ENCODE data around the gene LGR5.

DNA sequence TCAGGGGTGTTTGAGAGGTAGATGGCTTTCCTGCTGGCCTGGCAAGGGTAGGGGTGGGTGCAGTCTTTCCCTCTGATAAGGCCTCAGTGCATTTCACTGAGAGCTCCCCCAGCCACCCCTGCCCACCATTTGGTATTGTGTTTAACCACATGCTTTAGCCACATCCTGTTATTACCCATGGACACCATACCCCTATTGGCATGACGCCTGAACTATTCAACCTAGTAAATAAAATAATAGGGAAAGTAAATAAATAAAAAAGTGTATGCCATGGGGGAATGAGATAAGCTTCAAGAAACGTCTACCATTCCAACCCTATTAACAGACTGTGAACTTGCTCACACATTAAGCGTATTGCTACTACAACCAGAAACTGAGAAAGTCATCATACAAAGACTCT, 7.6 kb upstream of the LGR5 start:
- TF ChIP-seq CTCF (IDR thresholded peaks at IDR 0.05) = no peak
- TF ChIP-seq POLR2A (IDR thresholded peaks at IDR 0.05) = no peak

Measured in thyroid gland (tissue), 4 donors.